ENCODE measurements around the gene SMG5. TPM values are rescaled to one million over a fixed set of nuclear protein-coding genes. Genes with fewer than 3 reads are reported as not detected.

SMG5 gene
- total and polyA plus RNA-seq, 4 donors, result 37.3 to 68.4 (median 41.4) TPM

- TF ChIP-seq CTCF (IDR thresholded peaks at IDR 0.05; ENCODE audit: control extremely low read depth, extremely low read depth), result no peak
- Histone ChIP-seq H3K36me3 (ENCODE audit: control insufficient read depth in 4 of 4, insufficient read depth in 4 of 4, low read length in 4 of 4) (peaks cover 8 to 38% (median 27%) of the 10 kb centered on the region in 4 donors), H3K9ac (ENCODE audit: insufficient read depth in 1 of 2, low read length in 2 of 2) (no peak overlapping the region), H3K27me3 (ENCODE audit: control insufficient read depth in 3 of 3, insufficient read depth in 3 of 3, low read length in 2 of 3) (no peaks in the 10 kb centered on the region), H3K4me3 (no peak overlapping the region), H3K4me1 (ENCODE audit: control insufficient read depth in 5 of 5, insufficient read depth in 5 of 5, low read length in 5 of 5) (no peaks in the 10 kb centered on the region), H3K9me3 (ENCODE audit: control insufficient read depth in 4 of 4, insufficient read depth in 3 of 4, low read length in 3 of 4) (peaks cover 0 to 2% (median 0%) of the 10 kb centered on the region in 4 donors), H3K27ac (ENCODE audit: low read depth in 1 of 2, low read length in 1 of 2) (no peak overlapping the region)
- 95% methylated on average over 11 of the region's 11 CpGs for WGBS, 2 donors
- DNase-seq, result no peak
- ATAC-seq (ENCODE audit: insufficient read depth, low FRiP score), result no peak
Measured at GRCh38 chr1:156229809-156230472, 52.7 kb downstream of the SMG5 start.

GRCh38 chr1:156228501-156228900, 54.1 kb downstream of the SMG5 start:
- no peak for TF ChIP-seq CTCF (IDR thresholded peaks at IDR 0.05; ENCODE audit: control extremely low read depth, extremely low read depth)
- H3K36me3 ChIP-seq (ENCODE audit: control insufficient read depth in 4 of 4, insufficient read depth in 4 of 4, low read length in 4 of 4), result peaks cover 5 to 33% (median 24%) of the 10 kb centered on the region in 4 donors
- H3K4me3 ChIP-seq, result no peak overlapping the region
- DNase-seq (no peak), ATAC-seq (ENCODE audit: insufficient read depth, low FRiP score) (no peak)
- no peaks in the 10 kb centered on the region for H3K9me3 ChIP-seq (ENCODE audit: control insufficient read depth in 4 of 4, insufficient read depth in 3 of 4, low read length in 3 of 4)
- no peak overlapping the region for H3K9ac ChIP-seq (ENCODE audit: insufficient read depth in 1 of 2, low read length in 2 of 2)
- H3K27ac ChIP-seq (ENCODE audit: low read depth in 1 of 2, low read length in 1 of 2), result no peak overlapping the region
- no peaks in the 10 kb centered on the region for H3K27me3 ChIP-seq (ENCODE audit: control insufficient read depth in 3 of 3, insufficient read depth in 3 of 3, low read length in 2 of 3)
- WGBS, 2 donors, result 78 to 82% methylated on average over 7 of the region's 7 CpGs
- H3K4me1 ChIP-seq (ENCODE audit: control insufficient read depth in 5 of 5, insufficient read depth in 5 of 5, low read length in 5 of 5), result no peaks in the 10 kb centered on the region

- DNase-seq (no peak), ATAC-seq (ENCODE audit: insufficient read depth, low FRiP score) (no peak)
- no peak for TF ChIP-seq CTCF (IDR thresholded peaks at IDR 0.05; ENCODE audit: control extremely low read depth, extremely low read depth)
- H3K27me3 ChIP-seq (ENCODE audit: control insufficient read depth in 3 of 3, insufficient read depth in 3 of 3, low read length in 2 of 3), result no peaks in the 10 kb centered on the region
- no peak overlapping the region for H3K27ac ChIP-seq (ENCODE audit: low read depth in 1 of 2, low read length in 1 of 2)
- H3K9ac ChIP-seq (ENCODE audit: insufficient read depth in 1 of 2, low read length in 2 of 2), result no peak overlapping the region
- WGBS, 2 donors, result 88 to 94% methylated on average over 4 of the region's 4 CpGs
- H3K4me3 ChIP-seq, result no peak overlapping the region
- peaks cover 6 to 42% (median 34%) of the 10 kb centered on the region in 4 donors for H3K36me3 ChIP-seq (ENCODE audit: control insufficient read depth in 4 of 4, insufficient read depth in 4 of 4, low read length in 4 of 4)
- H3K9me3 ChIP-seq (ENCODE audit: control insufficient read depth in 4 of 4, insufficient read depth in 3 of 4, low read length in 3 of 4), result no peaks in the 10 kb centered on the region
- no peaks in the 10 kb centered on the region for H3K4me1 ChIP-seq (ENCODE audit: control insufficient read depth in 5 of 5, insufficient read depth in 5 of 5, low read length in 5 of 5)
Measured at GRCh38 chr1:156226782-156227181, 55.8 kb downstream of the SMG5 start.

GRCh38 chr1:156226116-156226538, 56.5 kb downstream of the SMG5 start:
- Histone ChIP-seq H3K27me3 (ENCODE audit: control insufficient read depth in 3 of 3, insufficient read depth in 3 of 3, low read length in 2 of 3) (no peaks in the 10 kb centered on the region), H3K36me3 (ENCODE audit: control insufficient read depth in 4 of 4, insufficient read depth in 4 of 4, low read length in 4 of 4) (peaks cover 8 to 46% (median 37%) of the 10 kb centered on the region in 4 donors), H3K9me3 (ENCODE audit: control insufficient read depth in 4 of 4, insufficient read depth in 3 of 4, low read length in 3 of 4) (no peaks in the 10 kb centered on the region), H3K4me3 (no peak overlapping the region), H3K4me1 (ENCODE audit: control insufficient read depth in 5 of 5, insufficient read depth in 5 of 5, low read length in 5 of 5) (no peaks in the 10 kb centered on the region), H3K9ac (ENCODE audit: insufficient read depth in 1 of 2, low read length in 2 of 2) (no peak overlapping the region), H3K27ac (ENCODE audit: low read depth in 1 of 2, low read length in 1 of 2) (no peak overlapping the region)
- DNase-seq (no peak), ATAC-seq (ENCODE audit: insufficient read depth, low FRiP score) (no peak)
- no peak for TF ChIP-seq CTCF (IDR thresholded peaks at IDR 0.05; ENCODE audit: control extremely low read depth, extremely low read depth)
- 67 to 74% methylated on average over 2 of the region's 2 CpGs for WGBS, 2 donors

All from lung (tissue), 12 donors.